NCI-H128 (cell line): Measurements from ENCODE around the gene IRF5.
"Not testable (repeated sequence)": the region's sequence is repeated elsewhere in the genome, so short reads cannot be mapped to it uniquely, and the experiment has no call there.

Experiments used
- DNase-seq: peaks from one replicate; lab custom pipeline; 2025; ENCODE audit not compliant: unreplicated experiment; lab: John Stamatoyannopoulos, UW

Gene IRF5

DNA sequence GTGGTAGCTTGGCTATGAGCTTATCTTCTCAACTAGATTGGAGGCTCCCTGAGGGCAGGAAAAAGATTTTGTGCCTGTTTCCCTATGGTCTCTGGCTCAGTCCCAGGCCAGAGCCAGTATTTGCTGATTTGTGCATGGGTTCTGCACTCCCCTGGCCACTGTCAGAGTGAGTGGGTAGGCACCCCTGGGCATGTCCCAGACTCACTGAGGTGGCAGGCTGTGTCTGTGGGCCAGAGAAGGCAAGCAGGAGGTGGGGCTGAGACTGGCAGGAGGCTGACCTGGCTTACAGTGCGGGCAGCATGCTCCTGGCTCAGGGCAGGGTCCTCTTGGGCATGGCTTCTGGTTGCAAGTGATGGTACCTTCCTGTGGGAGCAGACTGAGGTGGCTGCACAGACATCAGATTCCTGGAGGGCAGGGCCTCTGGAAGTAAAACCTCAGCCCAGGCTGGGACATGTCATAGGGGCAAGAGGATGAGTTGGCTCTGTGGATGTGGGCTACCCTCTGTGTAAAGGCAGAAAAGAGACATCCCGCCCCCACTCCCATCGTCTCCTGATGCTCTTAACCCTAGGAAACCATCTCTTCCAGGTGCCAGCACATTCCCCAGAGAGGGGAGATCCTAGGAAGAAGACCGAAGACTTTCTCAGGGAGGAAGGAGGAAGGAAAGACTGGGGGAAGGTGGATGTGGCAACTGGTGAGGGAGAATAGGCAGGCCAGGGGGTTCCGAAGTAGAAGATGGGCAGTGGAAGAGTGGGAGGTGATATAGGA lies 31.5 kb upstream of the IRF5 start:
- no peak for DNase-seq

DNA sequence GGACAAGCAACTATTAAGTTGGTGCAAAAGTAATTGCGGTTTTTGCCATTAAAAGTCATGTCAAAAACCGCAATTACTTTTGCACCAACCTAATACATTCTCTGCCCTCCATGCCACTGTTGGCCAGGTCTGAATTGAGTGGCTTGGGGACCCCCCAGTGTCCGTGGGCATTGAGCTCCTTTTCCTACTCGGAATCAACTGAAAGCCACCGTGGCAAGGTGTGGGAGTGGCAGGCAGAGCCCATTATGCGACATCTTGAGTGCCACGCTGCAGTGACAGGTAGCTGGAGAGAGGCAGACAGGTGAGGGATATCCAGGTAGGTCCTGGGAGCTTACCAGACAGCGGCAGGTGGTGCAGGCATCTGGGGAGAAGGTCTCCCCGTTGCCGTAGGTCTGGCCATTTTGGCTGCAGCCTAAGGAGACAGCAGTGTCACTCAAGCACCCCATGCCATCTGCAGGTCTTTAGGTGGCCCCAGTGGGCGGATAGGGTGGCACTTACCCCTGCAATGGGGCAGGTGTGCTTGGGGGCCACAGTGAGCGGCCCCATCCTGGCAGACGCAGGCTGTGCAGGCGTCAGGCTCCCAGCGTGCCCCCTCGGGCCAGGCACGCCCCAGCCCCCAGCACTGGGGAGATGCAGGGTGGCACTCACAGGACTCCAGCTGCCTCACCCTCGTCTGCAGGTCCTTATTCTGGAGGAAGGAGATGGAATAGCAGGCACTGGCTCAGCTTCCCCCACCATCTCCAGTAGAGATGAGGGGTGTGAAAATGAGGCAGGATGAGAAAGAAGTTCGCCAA lies 30.8 kb upstream of the IRF5 start:
- no peak for DNase-seq

DNA sequence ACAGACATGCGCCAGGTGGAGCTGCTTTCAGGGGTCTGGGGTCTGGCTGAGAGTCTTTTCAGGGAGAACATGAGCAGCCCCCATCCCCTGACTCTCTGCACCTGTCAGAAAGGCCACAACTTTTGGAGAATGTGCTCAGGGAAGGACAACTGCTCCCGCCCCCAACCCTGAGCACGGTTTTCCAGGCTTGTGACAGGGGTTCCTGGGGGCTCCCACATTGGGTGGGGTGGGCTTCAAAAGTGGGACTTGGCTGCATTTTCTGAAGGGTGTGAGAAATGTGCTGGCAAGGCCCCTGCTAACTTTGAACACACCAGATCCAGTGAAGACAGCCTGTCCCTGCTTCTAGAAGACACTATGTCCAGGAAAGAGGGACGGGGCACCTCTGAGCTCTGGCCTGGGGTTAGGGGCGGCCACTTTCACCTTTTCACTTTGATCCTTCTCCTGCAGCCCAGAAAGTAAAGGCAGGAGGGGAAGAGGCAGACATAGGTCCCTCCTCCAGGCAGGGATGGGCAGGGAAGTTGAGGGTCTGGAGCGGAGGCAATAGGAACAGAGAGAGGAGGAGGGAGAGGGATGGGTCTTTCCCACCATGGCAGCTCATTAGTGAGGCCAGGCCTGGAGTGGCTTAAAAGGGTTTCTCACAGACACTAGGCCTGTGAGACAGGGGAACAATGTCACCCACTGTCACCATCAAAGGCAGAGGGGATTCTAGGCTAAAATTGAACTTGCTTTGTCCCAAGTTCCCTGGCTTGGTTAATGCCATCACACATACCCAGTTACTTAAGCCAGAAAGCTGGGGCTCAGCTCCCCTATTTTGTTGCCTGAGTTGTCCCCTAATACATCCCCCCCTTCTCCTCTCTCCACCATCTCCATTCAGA lies 28.7 kb upstream of the IRF5 start:
- DNase-seq, result no peak

DNA sequence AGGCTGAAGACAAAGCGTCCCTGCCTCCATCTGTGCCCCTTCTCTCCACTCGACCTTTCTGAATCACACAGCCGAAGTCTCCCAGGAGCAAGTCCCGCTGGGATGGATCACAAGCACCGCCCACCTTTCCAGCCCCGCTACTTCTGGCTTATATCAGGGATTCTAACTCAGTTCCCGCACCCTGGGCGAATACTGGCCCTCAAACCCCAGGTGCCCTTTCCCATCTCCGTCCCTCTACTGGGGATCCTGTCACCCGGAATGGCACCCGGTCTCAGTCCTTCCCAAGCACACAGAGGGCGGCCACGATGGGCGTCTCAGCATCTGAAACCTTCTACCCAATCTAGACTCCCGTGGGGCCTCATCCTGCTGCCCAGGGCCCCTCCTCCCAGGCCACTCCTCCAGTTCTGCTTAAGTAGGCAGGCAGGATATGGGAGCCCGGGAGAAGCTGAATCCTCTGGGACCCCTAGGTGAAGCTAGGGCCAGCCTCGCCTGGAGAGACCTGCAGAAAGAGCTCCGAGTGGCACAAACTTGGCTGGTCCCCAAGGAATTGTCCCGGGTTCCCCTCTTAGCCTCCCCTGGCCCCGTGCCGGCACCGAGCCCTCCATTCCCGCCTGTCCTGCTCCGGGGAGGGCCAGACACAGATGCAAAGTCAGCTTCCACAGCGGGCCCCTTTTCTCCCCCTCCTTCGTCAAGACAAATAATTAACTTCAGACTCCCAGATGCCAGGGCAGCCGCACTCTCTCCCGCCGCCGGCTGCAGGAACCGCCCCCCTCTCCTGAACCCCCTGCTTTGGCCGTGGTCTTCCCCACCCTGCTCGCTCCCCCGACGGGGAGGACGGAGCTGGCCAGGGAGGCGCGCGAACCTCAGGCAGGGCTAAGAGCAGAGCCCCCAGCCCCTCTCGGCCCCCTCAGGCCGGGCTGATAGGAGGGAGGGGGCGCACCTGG lies 27.8 kb upstream of the IRF5 start:
- no peak for DNase-seq

DNA sequence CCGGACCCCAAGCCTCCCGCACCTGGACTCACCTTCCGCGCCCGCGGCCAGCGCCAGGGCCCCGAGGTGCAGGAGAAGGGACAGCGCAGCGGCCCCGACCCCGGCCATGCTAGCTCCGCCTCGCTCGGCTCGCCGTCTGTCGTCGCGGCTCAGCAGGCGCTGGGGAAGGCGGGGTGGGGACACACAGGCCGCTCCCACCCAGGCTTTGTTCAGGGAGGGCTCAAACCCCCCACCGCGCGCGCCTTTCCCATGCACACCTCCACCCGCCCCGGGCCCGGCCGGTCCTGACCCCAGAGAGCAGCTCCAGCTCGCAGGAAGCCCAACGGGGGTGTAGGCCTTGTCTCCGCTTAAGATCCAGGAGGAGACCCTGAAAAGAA lies 27.2 kb upstream of the IRF5 start, which contains the start of gene KCP:
Gene KCP, minus strand, starts transcription at position 141 of the 377 bp plus-strand sequence. Its CDS starts 33 bp downstream, at position 108.
- no peak for DNase-seq

DNA sequence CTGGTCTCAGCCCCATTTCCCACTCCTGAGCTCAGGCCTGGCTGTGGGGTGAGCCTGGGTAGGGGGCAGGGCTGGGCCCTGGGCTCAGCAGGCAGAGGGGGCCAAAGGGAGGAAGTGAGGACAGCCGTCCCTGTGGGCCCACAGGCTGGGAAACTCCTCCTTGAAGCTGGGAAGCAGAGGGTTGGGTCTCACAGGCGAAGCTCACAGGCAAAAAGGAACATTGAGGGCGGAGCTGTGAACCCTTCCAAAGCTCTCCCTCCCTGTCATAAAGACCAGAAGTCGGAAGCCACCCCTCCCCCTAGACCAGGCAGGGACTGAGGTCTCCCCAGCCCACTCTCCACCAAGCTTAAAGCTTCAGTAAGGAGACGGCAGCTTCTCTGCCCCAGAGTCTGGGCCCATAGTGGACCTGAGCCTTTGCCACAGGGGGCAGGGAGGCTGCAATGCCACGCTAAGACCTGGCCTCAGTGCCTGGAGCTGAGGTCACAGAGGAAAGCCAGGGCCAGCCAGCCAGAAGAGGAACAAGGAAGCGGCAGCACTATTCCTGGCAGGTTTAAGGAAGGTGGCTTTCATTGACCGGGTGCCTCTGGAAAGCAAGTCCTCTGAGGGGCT lies 26.2 kb upstream of the IRF5 start:
- DNase-seq, result no peak

DNA sequence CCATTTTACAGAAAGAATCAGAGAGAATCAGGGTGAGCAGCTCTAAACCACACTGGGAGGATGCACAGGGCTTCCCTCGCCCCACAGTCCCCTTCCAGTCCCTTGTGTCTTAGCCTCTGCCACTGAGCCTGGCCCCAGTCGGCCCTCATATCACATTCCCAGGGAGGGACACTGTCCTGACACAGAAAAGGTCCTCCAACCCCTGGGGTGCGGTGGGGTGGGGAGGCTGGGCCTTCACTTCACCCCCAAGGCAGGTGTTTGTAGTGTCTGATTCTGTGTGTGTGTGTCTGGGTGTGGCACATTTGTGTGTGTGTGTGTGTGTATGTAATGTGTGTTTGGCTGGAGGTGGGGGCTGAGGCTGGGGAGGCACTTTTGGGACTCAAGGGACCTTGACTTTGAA lies 25.4 kb upstream of the IRF5 start:
- DNase-seq, result no peak

DNA sequence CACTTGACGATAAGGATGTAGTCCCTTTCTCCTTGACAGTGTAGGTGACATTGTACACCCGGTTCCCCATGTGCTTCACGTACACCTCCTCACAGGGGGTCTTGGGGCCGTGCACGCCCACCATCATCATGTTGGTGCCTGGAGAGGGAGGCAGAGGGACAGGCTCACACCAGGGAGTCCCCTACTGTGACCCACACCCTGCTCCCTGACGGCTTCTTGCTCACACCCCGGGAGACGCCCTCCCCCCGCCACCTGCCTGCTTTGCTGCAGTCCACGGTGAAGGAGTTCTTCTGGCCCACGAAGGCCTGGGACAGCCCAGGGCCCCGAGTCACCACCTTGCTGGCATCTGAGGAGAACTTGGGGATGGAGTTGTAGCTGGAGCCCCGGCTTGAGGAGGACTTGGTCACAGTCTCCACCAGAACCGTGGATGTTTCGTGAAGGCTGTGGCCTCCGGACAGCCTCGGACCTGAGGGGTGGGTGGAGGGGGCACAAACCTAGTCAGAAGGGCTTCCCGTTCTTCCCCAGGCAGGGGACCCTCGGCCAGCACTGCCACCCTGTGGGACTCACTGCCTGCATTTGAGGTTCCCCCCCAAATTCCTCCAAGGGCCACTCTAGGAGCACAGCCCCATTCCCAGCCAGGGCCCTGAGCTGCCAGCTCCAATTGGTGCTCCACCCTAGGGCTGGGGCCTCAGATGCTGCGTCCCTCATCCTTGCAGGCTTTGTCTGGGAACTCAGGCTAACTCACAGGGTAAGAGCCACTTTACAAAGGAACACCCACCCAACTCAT lies 24.8 kb upstream of the IRF5 start:
- DNase-seq, result not testable (repeated sequence)

DNA sequence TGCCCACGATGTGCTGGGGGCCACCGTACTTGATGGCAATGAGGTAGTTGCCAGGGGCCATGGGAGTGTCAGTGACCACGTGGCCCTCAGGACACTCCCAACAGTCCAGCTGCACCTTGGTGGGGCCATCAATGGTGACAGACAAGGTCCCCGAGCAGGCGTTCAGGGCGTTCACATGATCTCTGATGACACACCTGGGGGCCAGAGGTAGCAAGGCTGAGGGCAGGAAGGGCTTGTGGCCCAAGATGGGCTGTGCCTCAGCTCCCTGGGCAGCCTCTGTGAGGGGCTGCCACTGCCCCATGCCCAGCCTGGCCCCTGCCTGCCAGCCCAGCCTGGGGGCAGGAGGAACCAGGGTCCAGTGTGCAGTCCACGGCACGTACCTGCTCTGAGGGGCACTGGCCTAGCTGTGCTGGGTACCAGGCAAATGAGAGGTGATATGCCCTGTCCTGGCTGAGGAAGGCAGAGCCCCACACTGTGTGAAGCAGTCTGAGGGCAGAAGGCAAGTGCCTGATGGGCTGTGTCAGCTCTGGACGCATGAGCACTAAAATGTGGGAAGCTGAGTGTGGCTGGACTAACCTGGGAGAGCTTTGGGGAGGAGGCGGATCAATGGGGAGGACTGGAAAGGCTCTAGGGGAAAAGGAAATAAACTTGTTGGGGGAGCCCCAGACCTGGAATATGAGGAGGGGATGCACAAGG lies 23.7 kb upstream of the IRF5 start:
- no peak for DNase-seq

DNA sequence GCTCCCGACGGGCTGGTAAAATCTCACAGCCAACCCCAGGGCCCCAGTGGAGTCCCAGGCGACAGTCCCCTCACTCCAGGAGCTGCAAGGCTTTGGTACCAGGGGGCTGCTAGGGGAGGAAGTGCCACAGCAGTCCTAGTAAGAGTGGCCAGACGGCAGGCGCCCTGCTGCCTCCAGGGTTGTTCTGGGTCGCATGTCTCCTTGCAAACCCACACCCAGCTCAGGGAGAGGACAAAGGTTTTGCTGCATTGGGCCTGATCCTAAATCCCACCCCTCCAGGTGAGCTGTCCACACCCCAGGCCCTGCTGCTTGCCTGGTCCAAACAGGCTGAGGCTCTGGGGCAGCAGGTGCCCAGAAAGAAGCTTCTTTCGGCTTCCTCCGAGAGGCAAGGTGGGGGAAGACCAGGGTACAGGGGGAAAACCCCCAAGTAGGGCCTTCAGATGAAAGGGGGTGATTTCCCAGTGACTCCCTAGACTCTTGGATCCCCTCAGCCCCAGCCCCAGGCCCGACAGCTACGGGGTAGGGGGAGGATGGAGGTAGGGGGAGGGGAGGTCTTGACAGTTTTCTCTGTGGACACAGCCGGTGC lies 23.1 kb upstream of the IRF5 start:
- no peak for DNase-seq

DNA sequence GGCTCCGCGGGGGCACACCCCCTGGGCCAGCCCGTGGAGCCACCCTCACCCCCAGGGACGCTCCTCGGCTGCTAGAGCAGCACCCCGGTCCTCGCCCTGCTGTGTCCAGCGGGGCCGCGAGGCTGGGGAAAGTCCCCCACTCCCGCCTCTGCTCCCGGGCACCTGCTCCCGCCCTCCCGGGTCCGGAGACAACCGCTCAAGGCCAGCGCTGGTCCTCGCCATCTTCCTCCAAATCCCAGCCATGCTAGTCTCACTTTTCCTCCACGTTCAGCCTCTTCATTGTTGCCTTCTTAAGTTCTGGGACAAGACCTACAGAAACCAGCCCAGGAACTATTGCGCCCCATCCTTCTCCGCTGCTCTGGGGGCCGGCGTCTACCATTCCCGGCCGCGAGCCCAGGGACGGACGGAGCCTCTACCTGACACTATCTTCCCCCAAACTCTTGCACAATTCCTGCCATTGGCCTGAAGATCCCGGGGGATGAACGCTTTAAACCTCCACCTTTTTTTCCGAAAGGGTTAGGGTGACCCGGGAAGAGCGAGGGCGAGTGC lies 22.4 kb upstream of the IRF5 start:
- no peak for DNase-seq

DNA sequence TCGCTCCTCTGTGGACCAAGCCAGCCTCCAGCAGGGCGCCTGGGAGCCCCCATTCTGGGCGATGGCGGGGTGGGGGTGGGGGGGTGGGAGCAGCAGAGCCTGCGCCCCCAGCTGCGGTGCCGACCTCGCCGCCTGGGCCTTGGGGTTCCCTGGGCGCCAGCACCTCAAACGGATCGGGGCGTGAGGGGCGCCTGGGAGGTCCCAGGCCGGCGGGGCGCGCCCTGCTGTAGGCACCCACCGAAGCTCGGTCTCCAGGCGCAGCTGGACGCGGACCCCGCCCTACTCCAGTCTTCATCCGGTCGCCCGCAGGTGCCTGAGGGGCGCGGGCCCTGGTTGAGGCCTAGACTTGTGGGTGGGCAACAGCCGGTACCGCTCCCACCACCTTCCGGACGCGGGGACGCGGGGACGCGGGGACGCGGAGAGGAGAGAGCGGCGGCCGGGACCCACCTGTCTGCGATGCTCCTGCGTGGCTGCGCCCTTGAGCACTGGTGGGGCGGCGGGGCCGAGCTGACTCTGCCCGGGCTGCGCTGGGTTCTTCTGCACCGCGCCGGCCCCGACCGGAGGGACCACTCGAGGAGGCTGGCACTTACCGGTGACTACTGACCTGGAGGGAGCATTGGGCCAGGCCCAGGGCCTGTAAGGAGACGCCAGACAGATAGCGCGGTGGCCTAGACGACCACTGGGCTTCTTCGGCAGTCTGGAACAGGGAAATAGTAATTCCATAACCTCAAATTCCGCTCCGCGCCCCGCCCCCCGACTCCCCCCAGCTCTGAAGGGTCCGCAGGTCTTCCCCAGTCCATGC lies 21.7 kb upstream of the IRF5 start:
- no peak for DNase-seq

DNA sequence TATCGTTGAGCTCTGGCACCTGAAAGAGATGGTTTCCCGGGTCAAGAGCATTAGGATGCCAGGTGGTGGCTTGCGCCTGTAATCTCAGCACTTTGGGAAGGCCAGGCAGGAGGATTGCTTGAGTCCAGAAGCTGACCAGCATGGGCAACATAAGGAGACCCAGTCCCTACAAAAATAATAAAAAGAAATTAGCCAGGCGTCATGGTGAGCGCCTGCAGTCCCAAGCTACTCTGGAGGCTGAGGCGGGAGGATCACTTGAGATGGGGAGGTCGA lies 21.1 kb upstream of the IRF5 start:
- no peak for DNase-seq

DNA sequence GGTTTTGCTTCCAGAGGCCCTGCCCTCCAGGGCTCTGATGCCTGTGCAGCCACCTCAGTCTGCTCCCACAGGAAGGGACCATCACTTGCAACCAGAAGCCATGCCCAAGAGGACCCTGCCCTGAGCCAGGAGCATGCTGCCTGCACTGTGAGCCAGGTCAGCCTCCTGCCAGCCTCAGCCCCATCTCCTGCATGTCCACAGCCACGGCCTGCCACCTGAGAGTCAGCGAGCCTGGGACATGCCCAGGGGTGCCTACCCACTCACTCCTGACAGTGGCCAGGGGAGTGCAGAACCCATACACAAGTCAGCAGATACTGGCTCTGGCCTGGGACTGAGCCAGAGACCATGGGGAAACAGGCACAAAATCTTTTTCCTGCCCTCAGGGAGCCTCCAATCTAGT lies 20.6 kb upstream of the IRF5 start:
- DNase-seq, result no peak

DNA sequence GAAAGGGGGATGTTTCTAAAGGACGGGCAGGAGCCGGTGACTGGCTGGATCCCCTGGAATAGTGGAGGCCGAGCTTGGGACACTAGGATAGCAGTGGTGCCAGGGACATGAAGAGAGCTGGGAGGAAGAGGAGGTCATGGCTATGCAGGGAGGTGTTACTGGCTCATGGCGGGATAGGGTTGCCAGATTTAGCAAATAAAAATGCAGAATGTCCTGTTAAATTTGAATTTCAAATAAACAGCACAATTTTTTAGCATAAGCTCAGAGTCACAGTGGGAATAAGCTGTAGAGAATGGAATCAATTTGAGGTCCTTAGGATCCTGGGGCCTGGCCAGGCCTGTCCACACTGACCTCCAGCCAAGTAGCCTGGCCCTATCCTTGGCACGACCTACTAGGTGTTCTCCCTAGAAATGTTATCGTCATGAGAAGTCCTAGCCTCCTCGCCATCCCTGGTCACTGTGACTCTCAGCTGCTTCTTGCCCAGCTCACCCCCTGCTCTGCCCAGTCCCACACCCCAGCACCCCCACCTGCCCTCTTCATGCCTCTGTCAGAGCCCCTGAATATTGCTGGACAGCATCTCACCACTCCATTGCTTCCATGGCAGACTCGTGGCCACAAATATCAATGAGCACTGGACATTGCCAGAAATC lies 19.6 kb upstream of the IRF5 start:
- DNase-seq, result no peak

DNA sequence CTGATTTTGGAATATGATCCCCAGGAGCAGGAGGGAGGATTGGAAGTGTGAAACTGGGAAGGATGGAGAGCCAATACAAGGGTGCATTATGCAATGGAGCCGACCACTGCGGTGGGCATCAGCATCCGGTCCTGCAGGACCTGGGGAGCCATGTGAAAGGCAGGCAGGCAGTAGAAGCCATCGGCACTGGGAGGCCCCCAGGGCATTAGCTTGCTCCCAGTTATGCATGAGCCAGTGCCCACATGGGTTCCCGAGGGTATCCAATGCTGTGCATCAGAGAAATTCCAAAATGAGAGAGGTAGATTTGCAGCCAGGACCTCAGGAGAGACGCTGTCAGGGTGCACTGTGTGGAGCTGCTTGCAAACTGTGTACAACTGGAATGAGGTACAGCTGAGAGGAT lies 18.5 kb upstream of the IRF5 start:
- DNase-seq, result no peak
